Measurements from ENCODE around the gene CRIP1.
A peak's percentile ranks its signal among the peaks of the same experiment; 100 is the strongest.

The CRIP1 gene

DNA sequence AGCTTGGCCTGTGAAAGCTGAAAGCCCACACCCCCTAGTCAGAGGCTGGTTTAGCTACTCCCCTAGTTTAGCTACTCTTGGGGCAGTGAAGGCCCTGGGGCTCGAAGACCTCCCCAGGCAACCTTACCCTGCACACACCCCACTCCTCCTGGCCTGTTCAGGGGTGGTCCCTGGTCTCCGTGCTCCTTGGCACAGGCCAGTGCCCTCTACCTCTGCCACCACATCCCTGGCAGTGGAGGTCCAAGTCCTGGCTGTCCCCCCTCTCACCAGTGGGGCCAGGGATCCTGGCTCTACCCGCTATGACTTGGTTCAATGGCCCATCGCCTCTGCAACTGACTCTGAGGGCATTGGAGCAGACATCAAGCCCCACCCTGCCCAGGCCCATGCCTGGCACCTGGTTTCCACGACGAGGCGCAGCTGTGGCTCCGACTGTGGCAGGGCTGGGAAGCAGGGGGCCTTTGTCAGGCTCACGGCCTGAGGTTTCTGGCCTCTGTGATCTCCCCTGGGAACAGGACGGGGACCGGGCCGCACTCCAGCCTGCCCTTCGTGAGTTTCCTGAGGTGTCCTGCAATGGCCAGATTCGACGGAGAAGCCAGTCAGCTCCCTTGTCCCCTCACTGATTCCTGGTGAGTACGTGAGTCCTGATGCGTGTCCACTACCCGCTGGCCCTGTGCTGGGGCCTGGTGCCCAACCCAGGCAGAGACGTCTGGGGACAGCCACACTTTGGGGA, 45.4 kb downstream of the CRIP1 start:
- no peak for DNase-seq (ENCODE audit: low read depth in 3 of 3)

DNA sequence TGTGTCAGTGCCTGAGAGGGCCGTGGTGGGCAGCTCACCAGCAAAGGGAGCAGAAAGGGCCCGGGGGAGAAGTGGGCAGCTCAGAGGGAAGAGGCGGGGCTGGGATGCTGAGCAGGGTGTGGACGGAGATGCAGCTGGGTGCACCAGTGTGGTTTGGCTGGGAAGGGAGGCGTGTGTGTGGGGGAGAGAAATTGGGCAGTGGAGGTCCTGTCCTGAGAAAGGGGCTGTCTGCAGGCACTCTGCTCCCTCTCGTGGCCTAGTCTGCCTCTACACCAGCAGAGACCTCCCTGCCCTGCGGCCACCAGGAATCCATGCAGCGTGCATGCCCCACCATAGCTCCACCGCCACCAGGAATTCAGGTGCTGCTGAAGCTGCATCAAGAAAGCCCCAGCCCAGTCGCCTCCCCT, 46.1 kb downstream of the CRIP1 start:
- DNase-seq (ENCODE audit: low read depth in 3 of 3), result no peak

GRCh38 chr14:105533391-105533790, 46.7 kb downstream of the CRIP1 start:
- no peak for DNase-seq (ENCODE audit: low read depth in 3 of 3)

- DNase-seq (ENCODE audit: low read depth in 3 of 3), result no peak
Observed at GRCh38 chr14:105533811-105534498, 47.3 kb downstream of the CRIP1 start.

- DNase-seq (ENCODE audit: low read depth in 3 of 3), result no peak
Observed at GRCh38 chr14:105534586-105534985, 47.9 kb downstream of the CRIP1 start.

GRCh38 chr14:105536051-105536450, 49.4 kb downstream of the CRIP1 start:
- DNase-seq (ENCODE audit: low read depth in 3 of 3), result no peak

DNA sequence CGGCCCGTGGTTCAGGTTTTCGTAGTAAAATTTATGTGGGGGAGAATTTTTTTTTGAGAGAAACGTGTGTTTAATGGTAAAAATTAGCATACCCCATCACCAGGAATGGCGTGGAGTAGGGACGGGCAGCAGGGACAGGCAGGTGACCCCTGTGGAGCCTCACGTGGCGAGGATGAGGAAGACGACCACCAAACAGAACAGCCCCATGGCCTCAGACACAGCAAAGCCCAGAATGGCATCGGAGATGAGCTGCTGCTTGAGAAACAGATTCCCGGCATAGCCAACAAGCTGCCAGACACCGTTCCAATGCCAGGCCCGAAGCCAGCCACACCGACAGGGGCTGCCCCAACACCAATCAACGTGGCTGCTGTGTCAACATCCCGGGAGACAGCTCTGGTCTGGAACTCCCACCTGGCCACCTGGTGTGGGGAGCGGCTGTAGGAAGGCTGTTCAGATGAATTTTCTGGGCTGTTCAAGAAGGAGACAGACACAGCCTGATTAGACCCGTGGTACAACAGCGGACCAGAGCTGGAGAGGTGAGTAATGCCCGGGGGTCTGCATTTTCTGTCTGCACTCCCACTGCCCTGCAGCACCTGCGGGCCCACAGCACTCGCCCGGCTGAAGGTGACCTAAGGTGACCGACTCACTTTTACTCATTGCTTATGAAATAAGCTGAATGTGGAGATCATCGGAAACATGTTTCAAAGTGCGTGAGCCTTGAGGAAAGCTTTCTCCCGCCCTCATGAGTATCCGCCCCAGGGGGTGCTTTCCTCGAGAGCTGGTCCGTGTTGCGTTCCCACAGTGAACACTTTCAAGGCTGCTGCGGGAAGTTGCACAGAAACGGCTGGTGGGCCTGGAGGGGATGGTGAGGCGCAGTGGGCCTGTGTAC, 50.2 kb downstream of the CRIP1 start:
- no peak for DNase-seq (ENCODE audit: low read depth in 3 of 3)

- DNase-seq (ENCODE audit: low read depth in 3 of 3), result peak in 2 of 3 donors; percentile 52 to 58
Observed at GRCh38 chr14:105537580-105538474, 51.1 kb downstream of the CRIP1 start.
